ENCODE measurements around the gene PLA2G6.

The PLA2G6 gene

GRCh38 chr22:38214302-38215056 lies 32.8 kb upstream of the PLA2G6 start:
- peak; percentile 62 for DNase-seq

- DNase-seq: no peak
Measured at GRCh38 chr22:38213990-38214301, 32.3 kb upstream of the PLA2G6 start.

GRCh38 chr22:38213319-38213989 lies 31.8 kb upstream of the PLA2G6 start:
- no peak for DNase-seq

- no peak for DNase-seq
Measured at GRCh38 chr22:38212442-38212841, 30.8 kb upstream of the PLA2G6 start.

GRCh38 chr22:38211556-38211955 lies 29.9 kb upstream of the PLA2G6 start:
- DNase-seq: no peak

- no peak for DNase-seq
Measured at GRCh38 chr22:38208551-38208968, 26.9 kb upstream of the PLA2G6 start.

- DNase-seq: no peak
Measured at GRCh38 chr22:38207898-38208432, 26.3 kb upstream of the PLA2G6 start.

GRCh38 chr22:38205261-38206128 lies 23.9 kb upstream of the PLA2G6 start:
- no peak for DNase-seq

GRCh38 chr22:38204784-38205183 lies 23.2 kb upstream of the PLA2G6 start:
- DNase-seq: no peak

GRCh38 chr22:38203855-38204514 lies 22.4 kb upstream of the PLA2G6 start:
- DNase-seq: no peak

- DNase-seq: no peak
Measured at GRCh38 chr22:38203090-38203810, 21.6 kb upstream of the PLA2G6 start.

- DNase-seq: peak; percentile 47
Measured at GRCh38 chr22:38202437-38203089, 20.9 kb upstream of the PLA2G6 start.

- DNase-seq: peak; percentile 89
Measured at GRCh38 chr22:38201711-38202436, 20.2 kb upstream of the PLA2G6 start, which contains the start of gene MAFF. Gene MAFF (plus strand): TSS chr22:38201994. CDS start chr22:38213854, 11,860 bp downstream.

GRCh38 chr22:38201371-38201710 lies 19.7 kb upstream of the PLA2G6 start:
- DNase-seq: no peak

- no peak for DNase-seq
Measured at GRCh38 chr22:38199826-38200559, 18.4 kb upstream of the PLA2G6 start.

- DNase-seq: no peak
Measured at GRCh38 chr22:38196791-38197419, 15.3 kb upstream of the PLA2G6 start.

GRCh38 chr22:38193580-38193979 lies 11.9 kb upstream of the PLA2G6 start:
- no peak for DNase-seq

- no peak for DNase-seq
Measured at GRCh38 chr22:38192475-38192863, 10.8 kb upstream of the PLA2G6 start.

GRCh38 chr22:38191731-38192474 lies 10.3 kb upstream of the PLA2G6 start:
- no peak for DNase-seq

Data from stimulated activated CD4-positive, alpha-beta T cell treated with anti-CD3 and anti-CD28 coated beads, Interleukin-12 subunit alpha, Interleukin-12 subunit beta, amount 100 ng/mL, for 4 hours (primary cell).